GM12878 (cell line): ENCODE measurements around the gene OTUB2. TPM values are rescaled to one million over a fixed set of nuclear protein-coding genes. Genes with fewer than 3 reads are reported as not detected.

Experiments
- ATAC-seq: fragments of 200-7000 bp; cut with Tn5 transposase; 3 replicates; pipeline ENCODE4 v1.9.1; 2020; ENCODE audit warnings: mild to moderate bottlenecking, moderate library complexity
- BruUV-seq: library from RNA; stranded (reverse); fragments of 400-500 nt; replicated peaks from 2 replicates; lab custom pipeline; 2021; lab: Mats Ljungman, UMichigan
- CTCF ChIA-PET: fragments of 300-600 bp; sonication (Branson Sonifier 250); formaldehyde crosslinking; extraction: SDS; loops from one replicate; lab custom pipeline; 2021; ENCODE audit warnings: inconsistent platforms; lab: Yijun Ruan, JAX
- POLR2A ChIA-PET: fragments of 350-600 bp; formaldehyde crosslinking; extraction: SDS; loops from one replicate; lab custom pipeline; 2021; ENCODE audit warnings: inconsistent platforms; lab: Charles Lee
- RAD21 ChIA-PET: fragments of 300-600 bp; sonication (Branson Sonifier 250); formaldehyde crosslinking; loops from one replicate; lab custom pipeline; 2023; ENCODE audit warnings: antibody characterized with exemption; ENCODE audit not compliant: unreplicated experiment; lab: Charles Lee
- SMC1A ChIA-PET: fragments of 300-600 bp; sonication (Branson Sonifier 250); formaldehyde crosslinking; loops from one replicate; lab custom pipeline; 2023; ENCODE audit not compliant: unreplicated experiment, uncharacterized antibody; lab: Charles Lee
- DNase-seq: peaks from one replicate; pipeline ENCODE4 v3.0.0-alpha.2; 2011; ENCODE audit warnings: low read depth, low spot score
- FAIRE-seq: peaks from 3 replicates; lab custom pipeline; 2011; peaks lifted over from hg19 to GRCh38; lab: Jason Lieb, UNC
- H2AFZ ChIP-seq: 2 replicates; pipeline ENCODE4 v1.6.0; 2011; ENCODE audit warnings: low read depth, low read length, control low read depth; ENCODE audit not compliant: control insufficient read depth
- H3K27ac ChIP-seq: 2 replicates; pipeline ENCODE4 v1.5.1; 2011; ENCODE audit warnings: control low read depth; ENCODE audit not compliant: control insufficient read depth, insufficient read depth
- H3K27me3 ChIP-seq, 2 experiments: replicated peaks in 1 of 2; 2 replicates each; pipeline versions ENCODE4 v1.6.0 to v1.6.1; 2011; ENCODE audit warnings: low read length in 1 of 2; ENCODE audit not compliant: control insufficient read depth in 2 of 2, insufficient read depth in 2 of 2
- H3K36me3 ChIP-seq, 2 experiments: 2 replicates each; pipeline ENCODE4 v1.5.1; 2011; ENCODE audit warnings: low read length in 1 of 2; ENCODE audit not compliant: control insufficient read depth in 2 of 2, insufficient read depth in 2 of 2
- H3K4me1 ChIP-seq: 2 replicates; pipeline ENCODE4 v1.6.1; 2011; ENCODE audit warnings: mild to moderate bottlenecking, low read length, moderate library complexity, mixed read lengths; ENCODE audit not compliant: control insufficient read depth, insufficient read depth
- H3K4me2 ChIP-seq: 2 replicates; pipeline ENCODE4 v1.6.0; 2011; ENCODE audit warnings: control low read depth; ENCODE audit not compliant: control insufficient read depth, insufficient read depth
- H3K4me3 ChIP-seq: fragments of 200-600 bp; sonication (generic); 2 replicates; pipeline ENCODE4 v1.5.1; 2016
- H3K79me2 ChIP-seq: 2 replicates; pipeline ENCODE4 v1.6.0; 2011; ENCODE audit warnings: low read length; ENCODE audit not compliant: control insufficient read depth, insufficient read depth
- H3K9ac ChIP-seq: 2 replicates; pipeline ENCODE4 v1.8.0; 2011; ENCODE audit warnings: low read length, control low read depth, mixed read lengths; ENCODE audit not compliant: control insufficient read depth, insufficient read depth
- H3K9me3 ChIP-seq: replicated peaks from 3 replicates; pipeline ENCODE4 v1.5.1; 2011; ENCODE audit warnings: mild to moderate bottlenecking, low read length; ENCODE audit not compliant: control insufficient read depth, insufficient read depth
- H4K20me1 ChIP-seq: 2 replicates; pipeline ENCODE4 v1.6.0; 2011; ENCODE audit not compliant: control insufficient read depth, insufficient read depth
- BACH1 ChIP-seq: fragments of 450-650 bp; IDR thresholded peaks from 2 replicates; pipeline ENCODE4 v1.6.1; 2017; ENCODE audit warnings: mild to moderate bottlenecking, borderline replicate concordance
- CBFB ChIP-seq: IDR thresholded peaks from 2 replicates; pipeline ENCODE4 v1.6.1; 2016; ENCODE audit warnings: antibody characterized with exemption, low read depth
- CHD2 ChIP-seq: IDR thresholded peaks from 2 replicates; pipeline ENCODE4 v1.6.1; 2011; ENCODE audit warnings: low read depth, low read length, improper control_type of control experiment, borderline replicate concordance
- CHD4 ChIP-seq: fragments of 200-600 bp; sonication (generic); IDR thresholded peaks from 2 replicates; pipeline ENCODE4 v1.6.1; 2016; ENCODE audit warnings: mild to moderate bottlenecking
- FOS ChIP-seq: IDR thresholded peaks from 3 replicates; pipeline ENCODE4 v1.6.1; 2011; ENCODE audit warnings: borderline replicate concordance; ENCODE audit not compliant: insufficient read length; ENCODE audit errors: extremely low read depth
- HCFC1 ChIP-seq: fragments of 150-350 bp; IDR thresholded peaks from 2 replicates; pipeline ENCODE4 v1.6.1; 2014; ENCODE audit warnings: low read length
- KLF5 ChIP-seq: fragments of 450-650 bp; IDR thresholded peaks from 2 replicates; pipeline ENCODE4 v1.6.1; 2014; ENCODE audit warnings: mild to moderate bottlenecking; ENCODE audit not compliant: partially characterized antibody
- POLR2AphosphoS5 ChIP-seq: IDR thresholded peaks from 2 replicates; pipeline ENCODE4 v1.6.1; 2011; ENCODE audit warnings: mild to moderate bottlenecking, low read length, inconsistent platforms
- RBBP5 ChIP-seq: fragments of 200-600 bp; sonication (generic); conservative IDR thresholded peaks from 2 replicates; pipeline ENCODE4 v1.6.1; 2016
- RFX5 ChIP-seq: IDR thresholded peaks from 2 replicates; pipeline ENCODE4 v1.6.1; 2011; ENCODE audit warnings: low read depth, low read length, improper control_type of control experiment
- SIN3A ChIP-seq: IDR thresholded peaks from 2 replicates; pipeline ENCODE4 v1.6.1; 2012; ENCODE audit warnings: low read depth, low read length, improper control_type of control experiment
- SREBF2 ChIP-seq: IDR thresholded peaks from 2 replicates; pipeline ENCODE4 v1.6.1; 2012; ENCODE audit warnings: mild to moderate bottlenecking, low read length
- SUZ12 ChIP-seq: fragments of 200-600 bp; sonication (generic); IDR thresholded peaks from one replicate; pipeline ENCODE4 v1.6.1; 2018; ENCODE audit warnings: antibody characterized with exemption, mild to moderate bottlenecking; ENCODE audit not compliant: unreplicated experiment
- TARDBP ChIP-seq: IDR thresholded peaks from 2 replicates; pipeline ENCODE4 v1.6.1; 2016; ENCODE audit warnings: borderline replicate concordance
- TCF7 ChIP-seq: IDR thresholded peaks from 2 replicates; pipeline ENCODE4 v1.6.1; 2014; ENCODE audit warnings: antibody characterized with exemption, borderline replicate concordance
- WRNIP1 ChIP-seq: IDR thresholded peaks from 2 replicates; pipeline ENCODE4 v1.6.1; 2011; ENCODE audit warnings: low read depth, low read length, improper control_type of control experiment, borderline replicate concordance
- ZNF24 ChIP-seq: fragments of 450-650 bp; IDR thresholded peaks from 2 replicates; pipeline ENCODE4 v1.6.1; 2017; ENCODE audit warnings: antibody characterized with exemption, mild to moderate bottlenecking
- ZNF384 ChIP-seq: IDR thresholded peaks from 2 replicates; pipeline ENCODE4 v1.6.1; 2012; ENCODE audit warnings: low read depth, mild to moderate bottlenecking, low read length, improper control_type of control experiment, borderline replicate concordance
- WGBS: methylation state at CpG from one replicate; pipeline ENCODE4 v1.1.6; 2016; ENCODE audit warnings: low lambda C conversion rate; ENCODE audit not compliant: insufficient replicate concordance, insufficient coverage; ENCODE audit errors: missing lambda C conversion rate; 5-methylcytosine and 5-hydroxymethylcytosine counted together
- in situ Hi-C: fragments of 300-500 bp; cut with MboI; formaldehyde crosslinking; loops from 9 replicates; pipeline ENCODE4 v1.14.3; 2018; ENCODE audit warnings: mixed read lengths
- intact Hi-C: fragments of 100-400 bp; cut with micrococcal nuclease; formaldehyde crosslinking; loops from one replicate; pipeline ENCODE4 v1.14.2; 2022; ENCODE audit not compliant: unreplicated experiment
- polyA plus RNA-seq, 11 experiments: library from polyadenylated mRNA; depleted of rRNA in 4 of 11; unstranded in 6 of 11; stranded (reverse) in 5 of 11; fragments of >200 nt; fragmentation: Nextera tagmentation in 4 of 11; fragmentation: Illumina TruSeq in 1 of 11; extraction: Ambion mirVana in 4 of 11; extraction: Trizol in 1 of 11; gene quantifications; 1 replicate in 1 of 11; 2 replicates in 10 of 11; pipeline versions ENCODE4 v1.2.1 to v1.2.3, GENCODE V29; 2011 to 2016; ENCODE audit warnings: inconsistent platforms in 2 of 11, missing spikeins in 2 of 11, low read depth in 1 of 11
- total RNA-seq, 4 experiments: library from RNA; depleted of rRNA in 3 of 4; stranded (reverse); fragments of >200 nt in 3 of 4; fragmentation: Illumina TruSeq in 1 of 4; extraction: Trizol in 1 of 4; gene quantifications; 2 replicates each; pipeline versions ENCODE4 v1.2.1 to v1.2.3, GENCODE V29; 2013 to 2021
- TF ChIP-seq, protein P1 (sequence below): fragments of 150-350 bp; IDR thresholded peaks from 2 replicates; pipeline ENCODE4 v1.6.1; 2014; ENCODE audit warnings: mild to moderate bottlenecking, low read depth, low read length
- TF ChIP-seq, protein P2 (sequence below): fragments of 450-650 bp; IDR thresholded peaks from 2 replicates; pipeline ENCODE4 v1.6.1; 2017; ENCODE audit warnings: borderline replicate concordance

The OTUB2 gene
- total and polyA plus RNA-seq, 10 of the 15 experiments (the other 5 are each of a cell fraction or from before 2014, with no cell fraction given): 0.05 to 0.82 (median 0.43) TPM

DNA sequence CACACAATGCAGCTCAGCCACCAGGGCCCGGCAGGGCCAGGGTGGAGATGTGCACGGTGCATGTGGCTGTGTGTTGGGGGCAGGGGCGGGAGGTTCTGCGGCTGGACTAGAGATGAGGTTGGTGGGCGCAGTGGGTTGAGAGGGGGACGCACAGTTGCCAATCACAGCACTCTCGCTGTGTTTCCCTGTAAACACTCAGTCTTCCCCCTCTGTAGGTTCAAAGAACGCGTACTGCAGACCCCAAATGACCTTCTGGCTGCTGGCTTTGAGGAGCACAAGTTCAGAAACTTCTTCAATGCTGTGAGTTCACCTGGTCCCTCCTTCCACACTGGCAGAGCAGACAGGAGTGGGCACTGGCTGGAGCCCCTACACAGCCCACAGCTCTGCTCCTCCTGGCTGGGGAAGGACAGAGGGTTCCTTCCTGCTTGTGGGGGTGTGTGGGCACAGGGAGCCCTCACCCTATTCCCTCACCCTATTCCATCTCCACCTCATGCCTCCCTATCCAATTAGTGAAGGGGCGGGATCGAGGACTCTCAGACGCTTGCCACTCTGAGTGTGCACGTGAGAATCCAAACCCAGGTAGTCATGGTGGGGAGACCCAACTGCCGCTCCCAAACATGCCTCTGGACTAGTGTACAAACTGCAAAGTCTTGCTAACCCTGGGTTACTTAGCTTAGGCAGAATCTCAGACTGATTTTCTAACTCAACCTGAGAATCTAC lies 17.8 kb downstream of the OTUB2 start:
- FAIRE-seq: no peak
- no peaks in the 10 kb centered on the region for H3K79me2 ChIP-seq
- no peak overlapping the region for H3K4me2 ChIP-seq
- ATAC-seq: no peak
- WGBS: 95% methylated on average over 14 of the region's 14 CpGs
- no peaks in the 10 kb centered on the region for H3K9me3 ChIP-seq
- no peak overlapping the region for H3K4me3 ChIP-seq
- ChIA-PET CTCF (interaction anchor here (1.7 kb wide), 1 partner anchor 88 kb away, joined by 3 read pairs; no protein-coding TSS in a partner anchor), SMC1A (interaction anchor here (0.7 kb wide), 1 partner anchor 189 kb away, joined by 3 read pairs; no protein-coding TSS in a partner anchor), POLR2A (no interaction called here), RAD21 (interaction anchor here (2.6 kb wide), 1 partner anchor 93 kb away, joined by 6 read pairs; no protein-coding TSS in a partner anchor)
- peaks cover 10% of the 10 kb centered on the region in 2 experiments; a peak in 3 of 4 replicates for H3K36me3 ChIP-seq
- no peak overlapping the region for H3K9ac ChIP-seq
- intact Hi-C loops: no loop called here
- in situ Hi-C loops: no loop called here
- H3K27me3 ChIP-seq: no peaks in the 10 kb centered on the region
- TF ChIP-seq POLR2AphosphoS5 (no peak; the same call in 1 of the 2 replicates), ZNF384 (no peak), CBFB (no peak), TCF7 (no peak), RFX5 (no peak), ZNF24 (no peak), SIN3A (no peak), SREBF2 (no peak), FOS (no peak), WRNIP1 (no peak), KLF5 (no peak), SUZ12 (no peak), HCFC1 (no peak), TARDBP (no peak), CHD2 (no peak), RBBP5 (no peak), CHD4 (no peak), BACH1 (no peak)
- TF ChIP-seq, protein P1, sequence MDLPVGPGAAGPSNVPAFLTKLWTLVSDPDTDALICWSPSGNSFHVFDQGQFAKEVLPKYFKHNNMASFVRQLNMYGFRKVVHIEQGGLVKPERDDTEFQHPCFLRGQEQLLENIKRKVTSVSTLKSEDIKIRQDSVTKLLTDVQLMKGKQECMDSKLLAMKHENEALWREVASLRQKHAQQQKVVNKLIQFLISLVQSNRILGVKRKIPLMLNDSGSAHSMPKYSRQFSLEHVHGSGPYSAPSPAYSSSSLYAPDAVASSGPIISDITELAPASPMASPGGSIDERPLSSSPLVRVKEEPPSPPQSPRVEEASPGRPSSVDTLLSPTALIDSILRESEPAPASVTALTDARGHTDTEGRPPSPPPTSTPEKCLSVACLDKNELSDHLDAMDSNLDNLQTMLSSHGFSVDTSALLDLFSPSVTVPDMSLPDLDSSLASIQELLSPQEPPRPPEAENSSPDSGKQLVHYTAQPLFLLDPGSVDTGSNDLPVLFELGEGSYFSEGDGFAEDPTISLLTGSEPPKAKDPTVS: no peak
- TF ChIP-seq, protein P2, sequence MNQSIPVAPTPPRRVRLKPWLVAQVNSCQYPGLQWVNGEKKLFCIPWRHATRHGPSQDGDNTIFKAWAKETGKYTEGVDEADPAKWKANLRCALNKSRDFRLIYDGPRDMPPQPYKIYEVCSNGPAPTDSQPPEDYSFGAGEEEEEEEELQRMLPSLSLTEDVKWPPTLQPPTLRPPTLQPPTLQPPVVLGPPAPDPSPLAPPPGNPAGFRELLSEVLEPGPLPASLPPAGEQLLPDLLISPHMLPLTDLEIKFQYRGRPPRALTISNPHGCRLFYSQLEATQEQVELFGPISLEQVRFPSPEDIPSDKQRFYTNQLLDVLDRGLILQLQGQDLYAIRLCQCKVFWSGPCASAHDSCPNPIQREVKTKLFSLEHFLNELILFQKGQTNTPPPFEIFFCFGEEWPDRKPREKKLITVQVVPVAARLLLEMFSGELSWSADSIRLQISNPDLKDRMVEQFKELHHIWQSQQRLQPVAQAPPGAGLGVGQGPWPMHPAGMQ: no peak
- H3K4me1 ChIP-seq: no peaks in the 10 kb centered on the region
- no peak overlapping the region for H3K27ac ChIP-seq
- no peaks in the 10 kb centered on the region for H4K20me1 ChIP-seq
- no TSS peak for BruUV-seq
- H2AFZ ChIP-seq: no peak overlapping the region
- DNase-seq: no peak
